GM18507 (cell line): ENCODE results near the gene ST3GAL3.
"Not testable (repeated sequence)": the region's sequence is repeated elsewhere in the genome, so short reads cannot be mapped to it uniquely, and the experiment has no call there.

Source experiments
- DNase-seq: peaks from one replicate; pipeline ENCODE4 v3.0.0; 2011; ENCODE audit warnings: low read depth; ENCODE audit not compliant: insufficient read length; ENCODE audit errors: extremely low spot score
- FAIRE-seq: peaks from 2 replicates; lab custom pipeline; 2011; peaks lifted over from hg19 to GRCh38; lab: Jason Lieb, UNC

Gene ST3GAL3

GRCh38 chr1:43743206-43743605 is 35.9 kb downstream of the ST3GAL3 start:
- FAIRE-seq, result no peak

GRCh38 chr1:43747736-43748135 is 40.4 kb downstream of the ST3GAL3 start:
- FAIRE-seq (no peak), DNase-seq (no peak)

More at GRCh38 chr1:43743206-43743605, 35.9 kb downstream of the ST3GAL3 start:
- no peak for DNase-seq

- DNase-seq (no peak), FAIRE-seq (no peak)
Observed at GRCh38 chr1:43750083-43750482, 42.7 kb downstream of the ST3GAL3 start.

- FAIRE-seq (peak; percentile 18), DNase-seq (no peak)
Observed at GRCh38 chr1:43753422-43753821, 46.1 kb downstream of the ST3GAL3 start.

- DNase-seq (no peak), FAIRE-seq (no peak)
Observed at GRCh38 chr1:43754892-43755291, 47.6 kb downstream of the ST3GAL3 start.

GRCh38 chr1:43757343-43758053 is 50.2 kb downstream of the ST3GAL3 start:
- no peak for DNase-seq
- FAIRE-seq, result no peak

GRCh38 chr1:43760745-43761317 is 53.5 kb downstream of the ST3GAL3 start:
- no peak for DNase-seq
- no peak for FAIRE-seq

- FAIRE-seq, result peak; percentile 88
Observed at GRCh38 chr1:43763497-43763973, 56.2 kb downstream of the ST3GAL3 start.

GRCh38 chr1:43764581-43764980 is 57.2 kb downstream of the ST3GAL3 start:
- FAIRE-seq, result no peak
- no peak for DNase-seq

More at GRCh38 chr1:43763497-43763973, 56.2 kb downstream of the ST3GAL3 start:
- peak; percentile 25 for DNase-seq

- no peak for FAIRE-seq
- DNase-seq, result no peak
Observed at GRCh38 chr1:43766086-43766784, 58.9 kb downstream of the ST3GAL3 start.

GRCh38 chr1:43766818-43767525 is 59.6 kb downstream of the ST3GAL3 start:
- FAIRE-seq, result no peak
- no peak for DNase-seq

- FAIRE-seq (no peak), DNase-seq (no peak)
Observed at GRCh38 chr1:43768168-43768567, 60.8 kb downstream of the ST3GAL3 start.

GRCh38 chr1:43769350-43769908 is 62.1 kb downstream of the ST3GAL3 start:
- DNase-seq (no peak), FAIRE-seq (peak; percentile 46)

- DNase-seq (no peak), FAIRE-seq (peak; percentile 5)
Observed at GRCh38 chr1:43770111-43770510, 62.8 kb downstream of the ST3GAL3 start.

- DNase-seq (no peak), FAIRE-seq (peak; percentile 58)
Observed at GRCh38 chr1:43772978-43773377, 65.6 kb downstream of the ST3GAL3 start.

- FAIRE-seq (peak; percentile 18), DNase-seq (no peak)
Observed at GRCh38 chr1:43773821-43774220, 66.5 kb downstream of the ST3GAL3 start.

- FAIRE-seq (no peak), DNase-seq (no peak)
Observed at GRCh38 chr1:43774359-43774758, 67.0 kb downstream of the ST3GAL3 start.

GRCh38 chr1:43776043-43776761 is 68.9 kb downstream of the ST3GAL3 start:
- no peak for DNase-seq
- no peak for FAIRE-seq

- DNase-seq, FAIRE-seq: not testable (repeated sequence)
Observed at GRCh38 chr1:43777916-43778315, 70.6 kb downstream of the ST3GAL3 start.
